ENCODE measurements around the gene ACTMAP. TPM values are rescaled to one million over a fixed set of nuclear protein-coding genes. Genes with fewer than 3 reads are reported as not detected.
"Not testable (repeated sequence)": the region's sequence is repeated elsewhere in the genome, so short reads cannot be mapped to it uniquely, and the experiment has no call there.

Gene ACTMAP
- total and polyA plus RNA-seq, 4 donors: 0.88 to 6.1 (median 3.7) TPM

GRCh38 chr19:40777937-40778705, 27.8 kb upstream of the ACTMAP start, which contains the start of gene RAB4B:
Gene RAB4B (plus strand): TSS chr19:40778247. CDS start chr19:40778376, 129 bp downstream.
- 1% methylated on average over 51 to 56 of the region's 56 CpGs for WGBS, 2 donors
- Histone ChIP-seq H3K27me3 (ENCODE audit: control insufficient read depth in 1 of 2, insufficient read depth in 2 of 2, low read length in 1 of 2) (no peaks in the 10 kb centered on the region), H3K4me1 (ENCODE audit: control insufficient read depth in 1 of 2, insufficient read depth in 2 of 2, low read length in 2 of 2) (no peaks in the 10 kb centered on the region), H3K9me3 (ENCODE audit: control insufficient read depth, low read length) (no peaks in the 10 kb centered on the region), H3K36me3 (ENCODE audit: control insufficient read depth in 1 of 2, insufficient read depth in 2 of 2, low read length in 1 of 2) (no peaks in the 10 kb centered on the region), H3K27ac (ENCODE audit: low read depth in 1 of 2, low read length in 2 of 2) (peak within 1 kb of the TSS; percentile 52 to 97), H3K4me3 (ENCODE audit: low read length in 2 of 2) (peak within 1 kb of the TSS; percentile 50 to 65)
- intact Hi-C loops (cut with DNase I): loop anchor here (1.0 to 2.0 kb wide), 2 partner anchors 27 kb away; partner anchors contain the start of genes SNRPA (in 2 of the 2) and ACTMAP (in 1 of the 2)
- DNase-seq (peak; percentile 100), ATAC-seq (ENCODE audit: low FRiP score) (peak; percentile 99)

- no peak for DNase-seq
- ATAC-seq (ENCODE audit: low FRiP score): no peak
- intact Hi-C loops (cut with DNase I): loop anchor here (1.0 to 2.0 kb wide), 2 partner anchors 26 to 27 kb away; partner anchors contain the start of genes SNRPA (in 2 of the 2) and ACTMAP (in 1 of the 2)
- H3K27me3 ChIP-seq (ENCODE audit: control insufficient read depth in 1 of 2, insufficient read depth in 2 of 2, low read length in 1 of 2): no peaks in the 10 kb centered on the region
- no peaks in the 10 kb centered on the region for H3K9me3 ChIP-seq (ENCODE audit: control insufficient read depth, low read length)
- 0 to 1% methylated on average over 10 of the region's 10 CpGs for WGBS, 2 donors
- H3K36me3 ChIP-seq (ENCODE audit: control insufficient read depth in 1 of 2, insufficient read depth in 2 of 2, low read length in 1 of 2): no peaks in the 10 kb centered on the region
- H3K27ac ChIP-seq (ENCODE audit: low read depth in 1 of 2, low read length in 2 of 2): peak overlapping the region in 1 of 2 donors; percentile 97
- H3K4me3 ChIP-seq (ENCODE audit: low read length in 2 of 2): peak overlapping the region in 1 of 2 donors; percentile 65
- H3K4me1 ChIP-seq (ENCODE audit: control insufficient read depth in 1 of 2, insufficient read depth in 2 of 2, low read length in 2 of 2): no peaks in the 10 kb centered on the region
Measured at GRCh38 chr19:40777645-40777936, 27.3 kb upstream of the ACTMAP start.

DNA sequence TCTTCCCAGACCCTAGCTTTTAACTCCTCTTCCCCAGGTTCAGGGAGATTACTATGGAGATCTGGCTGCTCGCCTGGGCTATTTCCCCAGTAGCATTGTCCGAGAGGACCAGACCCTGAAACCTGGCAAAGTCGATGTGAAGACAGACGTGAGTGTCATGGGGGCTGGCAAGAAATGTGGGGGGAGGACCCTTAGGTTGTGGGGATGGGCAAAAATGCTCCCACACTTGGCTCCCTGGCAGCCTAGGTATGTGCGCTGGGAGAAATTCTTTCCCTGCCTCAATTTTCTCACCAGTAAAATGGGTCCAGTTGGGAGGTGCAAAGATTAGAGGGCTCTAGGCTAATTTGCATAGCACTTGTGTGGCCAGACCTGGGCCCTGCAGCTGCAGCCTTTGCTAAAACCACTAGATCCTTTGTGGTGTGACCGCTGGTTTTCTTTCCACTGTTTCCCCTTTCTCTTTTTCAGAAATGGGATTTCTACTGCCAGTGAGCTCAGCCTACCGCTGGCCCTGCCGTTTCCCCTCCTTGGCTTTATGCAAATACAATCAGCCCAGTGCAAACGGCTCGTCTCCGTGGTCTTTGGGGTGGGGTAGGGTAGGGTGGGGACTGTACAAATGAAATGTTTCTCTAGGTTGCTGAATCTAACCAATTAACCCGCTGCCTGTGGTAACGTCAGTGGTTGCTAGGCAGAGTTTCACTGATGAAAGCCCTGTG, 26.8 kb upstream of the ACTMAP start:
- intact Hi-C loops (cut with DNase I): loop anchor here (1.0 to 2.0 kb wide), 2 partner anchors 26 kb away; partner anchors contain the start of genes SNRPA (in 2 of the 2) and ACTMAP (in 1 of the 2)
- ATAC-seq (ENCODE audit: low FRiP score) (peak; percentile 94), DNase-seq (peak; percentile 91 to 94)
- Histone ChIP-seq H3K27ac (ENCODE audit: low read depth in 1 of 2, low read length in 2 of 2) (peak overlapping the region; percentile 47 to 97), H3K4me1 (ENCODE audit: control insufficient read depth in 1 of 2, insufficient read depth in 2 of 2, low read length in 2 of 2) (no peaks in the 10 kb centered on the region), H3K36me3 (ENCODE audit: control insufficient read depth in 1 of 2, insufficient read depth in 2 of 2, low read length in 1 of 2) (no peaks in the 10 kb centered on the region), H3K4me3 (ENCODE audit: low read length in 2 of 2) (peak overlapping the region; percentile 28 to 65), H3K9me3 (ENCODE audit: control insufficient read depth, low read length) (no peaks in the 10 kb centered on the region), H3K27me3 (ENCODE audit: control insufficient read depth in 1 of 2, insufficient read depth in 2 of 2, low read length in 1 of 2) (no peaks in the 10 kb centered on the region)
- WGBS, 2 donors: 8 to 10% methylated on average over 13 of the region's 13 CpGs

DNA sequence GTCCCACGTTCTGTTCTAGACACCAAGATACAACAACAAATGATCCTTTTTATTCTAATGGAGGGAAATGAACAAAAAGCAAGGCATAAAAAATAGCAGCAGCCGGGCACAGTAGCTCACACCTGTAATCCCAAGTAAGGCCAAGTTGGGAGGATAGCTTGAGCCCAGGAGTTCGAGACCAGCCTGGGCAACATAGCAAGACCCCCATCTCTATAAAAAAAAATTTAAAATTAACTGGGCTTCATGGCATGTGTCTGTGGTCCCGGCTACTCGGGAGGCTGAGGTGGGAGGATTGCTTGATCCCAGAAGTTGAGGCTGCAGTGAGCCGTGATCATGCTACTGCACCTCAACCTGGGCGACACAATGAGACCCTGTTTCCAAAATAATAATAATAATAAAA, 26.1 kb upstream of the ACTMAP start:
- WGBS, 2 donors: 77 to 80% methylated on average over 7 of the region's 7 CpGs

GRCh38 chr19:40775632-40776022, 25.4 kb upstream of the ACTMAP start:
- H3K27ac ChIP-seq (ENCODE audit: low read depth in 1 of 2, low read length in 2 of 2): no peak overlapping the region
- H3K27me3 ChIP-seq (ENCODE audit: control insufficient read depth in 1 of 2, insufficient read depth in 2 of 2, low read length in 1 of 2): no peaks in the 10 kb centered on the region
- H3K36me3 ChIP-seq (ENCODE audit: control insufficient read depth in 1 of 2, insufficient read depth in 2 of 2, low read length in 1 of 2): no peaks in the 10 kb centered on the region
- H3K9me3 ChIP-seq (ENCODE audit: control insufficient read depth, low read length): no peaks in the 10 kb centered on the region
- no peak for DNase-seq
- WGBS, 2 donors: 90 to 91% methylated on average over 10 of the region's 10 CpGs
- no peak overlapping the region for H3K4me3 ChIP-seq (ENCODE audit: low read length in 2 of 2)
- ATAC-seq (ENCODE audit: low FRiP score): no peak
- intact Hi-C loops (cut with DNase I): loop anchor here in 1 of 2 donors (2.0 kb wide), 1 partner anchor 25 kb away; the partner anchor contains the start of genes ACTMAP and SNRPA
- no peaks in the 10 kb centered on the region for H3K4me1 ChIP-seq (ENCODE audit: control insufficient read depth in 1 of 2, insufficient read depth in 2 of 2, low read length in 2 of 2)

More for the DNA sequence above, 26.1 kb upstream of the ACTMAP start:
- no peak for ATAC-seq (ENCODE audit: low FRiP score)
- no peaks in the 10 kb centered on the region for H3K27me3 ChIP-seq (ENCODE audit: control insufficient read depth in 1 of 2, insufficient read depth in 2 of 2, low read length in 1 of 2)
- no peaks in the 10 kb centered on the region for H3K4me1 ChIP-seq (ENCODE audit: control insufficient read depth in 1 of 2, insufficient read depth in 2 of 2, low read length in 2 of 2)
- no peaks in the 10 kb centered on the region for H3K9me3 ChIP-seq (ENCODE audit: control insufficient read depth, low read length)
- intact Hi-C loops (cut with DNase I): loop anchor here in 1 of 2 donors (2.0 kb wide), 1 partner anchor 26 kb away; the partner anchor contains the start of genes ACTMAP and SNRPA
- H3K4me3 ChIP-seq (ENCODE audit: low read length in 2 of 2): no peak overlapping the region
- DNase-seq: no peak
- H3K27ac ChIP-seq (ENCODE audit: low read depth in 1 of 2, low read length in 2 of 2): no peak overlapping the region
- no peaks in the 10 kb centered on the region for H3K36me3 ChIP-seq (ENCODE audit: control insufficient read depth in 1 of 2, insufficient read depth in 2 of 2, low read length in 1 of 2)

DNA sequence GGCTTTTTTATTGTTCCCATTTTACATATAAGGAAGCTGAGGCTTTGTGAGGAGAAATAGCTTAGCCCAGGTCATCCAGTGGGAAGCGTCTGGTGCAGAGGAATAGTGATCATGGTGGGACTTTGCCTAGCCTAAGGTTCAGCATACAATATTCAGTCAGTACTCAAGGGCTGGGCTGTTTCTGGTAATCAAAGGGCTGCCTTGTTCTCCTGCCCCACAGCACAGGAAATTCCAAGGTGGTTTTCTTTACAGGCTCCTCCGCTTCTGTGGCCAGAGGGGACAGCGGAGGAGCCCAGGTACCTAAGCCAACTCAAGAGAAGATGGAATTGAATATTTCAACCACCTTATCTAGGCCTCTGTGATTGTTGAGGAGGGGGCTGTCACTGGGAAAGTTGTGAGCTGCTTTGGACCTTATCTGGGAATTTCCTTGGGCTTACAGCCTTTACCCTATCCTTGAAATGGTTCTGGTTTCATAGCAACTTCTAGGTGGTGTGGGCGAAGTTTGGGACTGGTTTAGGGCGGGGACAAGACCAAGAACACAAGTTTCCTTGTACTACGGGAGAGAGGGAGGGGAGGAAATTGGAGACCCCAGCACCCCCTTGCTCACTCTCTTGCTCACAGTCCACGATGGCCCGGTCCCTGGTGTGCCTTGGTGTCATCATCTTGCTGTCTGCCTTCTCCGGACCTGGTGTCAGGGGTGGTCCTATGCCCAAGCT, 24.8 kb upstream of the ACTMAP start, which contains the start of gene MIA:
Gene MIA (plus strand): TSS at position 606 of the 716 bp plus-strand sequence. CDS start 22 bp downstream, at position 628.
- H3K4me3 ChIP-seq (ENCODE audit: low read length in 2 of 2): no peak within 1 kb of the TSS
- intact Hi-C loops (cut with DNase I): no loop called here
- H3K36me3 ChIP-seq (ENCODE audit: control insufficient read depth in 1 of 2, insufficient read depth in 2 of 2, low read length in 1 of 2): no peaks in the 10 kb centered on the region
- peak in 1 of 2 donors; percentile 38 for DNase-seq
- 79 to 84% methylated on average over 9 of the region's 9 CpGs for WGBS, 2 donors
- H3K9me3 ChIP-seq (ENCODE audit: control insufficient read depth, low read length): no peaks in the 10 kb centered on the region
- ATAC-seq (ENCODE audit: low FRiP score): no peak
- H3K27ac ChIP-seq (ENCODE audit: low read depth in 1 of 2, low read length in 2 of 2): no peak within 1 kb of the TSS
- no peaks in the 10 kb centered on the region for H3K4me1 ChIP-seq (ENCODE audit: control insufficient read depth in 1 of 2, insufficient read depth in 2 of 2, low read length in 2 of 2)
- H3K27me3 ChIP-seq (ENCODE audit: control insufficient read depth in 1 of 2, insufficient read depth in 2 of 2, low read length in 1 of 2): no peaks in the 10 kb centered on the region

DNA sequence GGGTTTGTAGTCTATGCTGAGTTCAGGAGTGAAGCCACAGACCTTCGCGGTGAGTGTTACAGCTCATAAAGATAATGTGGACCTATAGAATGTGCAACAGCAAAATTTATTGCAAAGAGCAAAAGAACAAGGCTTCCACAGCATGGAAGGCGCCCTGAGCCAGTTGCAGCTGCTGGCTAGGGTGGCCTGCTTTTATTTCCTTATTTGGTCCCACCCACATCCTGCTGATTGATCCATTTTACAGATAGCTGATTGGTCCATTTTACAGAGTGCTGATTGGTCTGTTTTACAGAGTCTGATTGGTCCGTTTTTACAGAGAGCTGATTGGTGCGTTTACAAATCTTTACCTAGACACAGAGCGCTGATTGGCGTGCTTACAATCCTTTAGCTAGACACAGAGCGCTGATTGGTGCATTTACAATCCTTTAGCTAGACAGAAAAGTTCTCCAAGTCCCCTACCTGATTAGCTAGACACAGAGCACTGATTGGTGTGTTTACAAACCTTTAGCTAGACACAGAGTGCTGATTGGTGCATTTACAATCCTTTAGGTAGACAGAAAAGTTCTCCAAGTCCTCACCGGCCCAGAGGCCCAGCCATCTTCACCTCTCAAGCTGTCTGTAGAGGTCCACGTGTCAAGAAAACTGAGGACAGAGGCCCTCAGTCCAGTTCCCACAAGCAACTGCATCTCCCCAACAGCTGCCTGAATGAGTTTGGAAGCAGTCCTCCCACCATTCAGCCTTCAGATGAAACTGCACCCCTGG, 21.0 kb upstream of the ACTMAP start:
- ATAC-seq (ENCODE audit: low FRiP score); H3K9me3 ChIP-seq (ENCODE audit: control insufficient read depth, low read length); H3K27ac ChIP-seq (ENCODE audit: low read depth in 1 of 2, low read length in 2 of 2); intact Hi-C loops (cut with DNase I); H3K4me3 ChIP-seq (ENCODE audit: low read length in 2 of 2); H3K4me1 ChIP-seq (ENCODE audit: control insufficient read depth in 1 of 2, insufficient read depth in 2 of 2, low read length in 2 of 2); H3K27me3 ChIP-seq (ENCODE audit: control insufficient read depth in 1 of 2, insufficient read depth in 2 of 2, low read length in 1 of 2); H3K36me3 ChIP-seq (ENCODE audit: control insufficient read depth in 1 of 2, insufficient read depth in 2 of 2, low read length in 1 of 2); DNase-seq: not testable (repeated sequence)
- 94 to 96% methylated on average over 10 of the region's 10 CpGs for WGBS, 2 donors

DNA sequence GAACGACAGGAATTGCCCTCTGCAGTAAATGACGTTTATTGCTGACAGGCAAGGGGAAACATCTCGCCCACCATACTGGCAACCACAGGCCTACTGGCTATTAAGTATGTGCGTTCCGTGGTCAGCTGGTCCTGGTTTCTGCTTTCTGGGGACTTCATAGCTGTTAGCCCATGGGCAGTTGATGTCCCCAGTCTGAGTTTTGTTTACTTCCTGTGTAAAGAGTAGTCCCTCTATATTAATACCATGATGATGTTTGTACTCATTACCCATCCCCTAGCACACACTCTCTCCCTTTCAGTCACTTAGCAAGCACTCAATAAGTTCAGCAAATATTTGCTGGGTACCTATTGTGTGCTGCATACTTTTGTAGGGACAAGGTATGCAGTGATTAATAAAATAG, 18.6 kb upstream of the ACTMAP start:
- no peak overlapping the region for H3K4me3 ChIP-seq (ENCODE audit: low read length in 2 of 2)
- H3K27me3 ChIP-seq (ENCODE audit: control insufficient read depth in 1 of 2, insufficient read depth in 2 of 2, low read length in 1 of 2): no peaks in the 10 kb centered on the region
- ATAC-seq (ENCODE audit: low FRiP score) (no peak), DNase-seq (no peak)
- no peaks in the 10 kb centered on the region for H3K9me3 ChIP-seq (ENCODE audit: control insufficient read depth, low read length)
- H3K27ac ChIP-seq (ENCODE audit: low read depth in 1 of 2, low read length in 2 of 2): no peak overlapping the region
- 76 to 83% methylated on average over 5 of the region's 5 CpGs for WGBS, 2 donors
- H3K4me1 ChIP-seq (ENCODE audit: control insufficient read depth in 1 of 2, insufficient read depth in 2 of 2, low read length in 2 of 2): no peaks in the 10 kb centered on the region
- intact Hi-C loops (cut with DNase I): no loop called here
- peaks cover 0 to 8% of the 10 kb centered on the region in 2 donors for H3K36me3 ChIP-seq (ENCODE audit: control insufficient read depth in 1 of 2, insufficient read depth in 2 of 2, low read length in 1 of 2)

Measured in aorta (tissue), 5 donors.